ENCODE results near the gene ZCRB1.

ZCRB1 gene

DNA sequence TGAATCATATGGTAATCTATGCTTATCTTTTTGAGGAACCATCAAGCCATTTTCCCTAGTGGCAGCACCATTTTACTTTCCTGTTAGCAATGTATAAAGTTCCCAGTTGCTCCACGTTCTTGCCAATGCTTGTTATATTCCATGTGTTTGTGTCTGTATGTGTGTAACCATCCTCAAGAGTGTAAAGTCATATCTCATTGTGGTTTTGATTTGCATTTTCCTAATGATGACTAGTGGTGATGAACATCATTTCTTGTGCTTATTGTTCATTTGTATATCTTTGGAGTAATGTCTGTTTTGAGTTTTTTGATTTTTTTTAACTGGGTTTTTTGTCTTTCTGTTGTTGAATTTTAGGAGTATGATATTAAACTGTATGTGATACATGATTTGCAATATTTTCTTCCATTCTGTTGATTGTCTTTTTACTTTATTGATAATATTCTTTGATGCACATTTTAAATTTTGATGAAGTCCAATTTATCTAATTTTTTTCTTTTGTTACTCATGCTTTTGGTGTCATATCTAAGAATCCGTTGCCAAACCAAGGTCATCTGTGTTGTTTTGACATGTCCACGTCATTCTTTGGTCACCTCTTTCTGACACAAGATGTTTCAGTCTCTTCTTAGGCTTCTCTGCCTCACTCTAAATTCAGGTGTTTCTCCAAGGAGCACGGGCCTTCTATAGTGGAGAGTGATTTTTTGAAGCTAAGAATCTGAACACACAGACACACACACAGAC lies 36.2 kb upstream of the ZCRB1 start:
- TF ChIP-seq, protein P1, sequence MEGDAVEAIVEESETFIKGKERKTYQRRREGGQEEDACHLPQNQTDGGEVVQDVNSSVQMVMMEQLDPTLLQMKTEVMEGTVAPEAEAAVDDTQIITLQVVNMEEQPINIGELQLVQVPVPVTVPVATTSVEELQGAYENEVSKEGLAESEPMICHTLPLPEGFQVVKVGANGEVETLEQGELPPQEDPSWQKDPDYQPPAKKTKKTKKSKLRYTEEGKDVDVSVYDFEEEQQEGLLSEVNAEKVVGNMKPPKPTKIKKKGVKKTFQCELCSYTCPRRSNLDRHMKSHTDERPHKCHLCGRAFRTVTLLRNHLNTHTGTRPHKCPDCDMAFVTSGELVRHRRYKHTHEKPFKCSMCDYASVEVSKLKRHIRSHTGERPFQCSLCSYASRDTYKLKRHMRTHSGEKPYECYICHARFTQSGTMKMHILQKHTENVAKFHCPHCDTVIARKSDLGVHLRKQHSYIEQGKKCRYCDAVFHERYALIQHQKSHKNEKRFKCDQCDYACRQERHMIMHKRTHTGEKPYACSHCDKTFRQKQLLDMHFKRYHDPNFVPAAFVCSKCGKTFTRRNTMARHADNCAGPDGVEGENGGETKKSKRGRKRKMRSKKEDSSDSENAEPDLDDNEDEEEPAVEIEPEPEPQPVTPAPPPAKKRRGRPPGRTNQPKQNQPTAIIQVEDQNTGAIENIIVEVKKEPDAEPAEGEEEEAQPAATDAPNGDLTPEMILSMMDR (IDR thresholded peaks at IDR 0.05): no peak

DNA sequence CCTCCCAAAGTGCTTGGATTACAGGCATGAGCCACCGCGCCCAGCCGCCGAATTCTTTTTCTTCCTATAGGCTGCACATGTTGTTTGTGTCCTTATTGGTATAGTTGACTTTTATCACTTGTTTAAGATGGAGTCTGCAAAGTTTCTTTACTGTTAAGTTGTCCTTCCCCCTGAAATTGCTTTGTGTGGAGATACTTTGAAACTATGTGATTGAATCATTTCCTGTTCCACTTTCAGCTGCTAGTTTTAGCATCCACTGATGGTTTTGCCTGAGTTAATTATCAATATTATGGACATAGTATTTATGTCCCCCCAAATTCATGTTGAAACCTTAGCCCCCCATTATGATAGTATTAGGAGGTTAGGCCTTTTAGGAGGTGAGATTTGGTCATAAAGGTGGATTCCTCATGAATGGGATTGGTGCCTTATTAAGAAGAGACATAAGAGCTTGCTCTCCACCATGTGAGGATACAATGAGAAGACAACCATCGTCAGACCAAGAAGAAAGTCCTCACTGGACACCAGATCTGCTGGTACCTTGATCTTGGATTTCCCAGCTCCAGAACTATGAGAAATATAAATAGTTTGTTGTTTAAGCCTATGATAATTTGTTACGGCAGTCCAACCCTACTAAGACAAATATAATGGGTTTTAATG lies 35.0 kb upstream of the ZCRB1 start:
- TF ChIP-seq, protein P1 (IDR thresholded peaks at IDR 0.05): no peak

DNA sequence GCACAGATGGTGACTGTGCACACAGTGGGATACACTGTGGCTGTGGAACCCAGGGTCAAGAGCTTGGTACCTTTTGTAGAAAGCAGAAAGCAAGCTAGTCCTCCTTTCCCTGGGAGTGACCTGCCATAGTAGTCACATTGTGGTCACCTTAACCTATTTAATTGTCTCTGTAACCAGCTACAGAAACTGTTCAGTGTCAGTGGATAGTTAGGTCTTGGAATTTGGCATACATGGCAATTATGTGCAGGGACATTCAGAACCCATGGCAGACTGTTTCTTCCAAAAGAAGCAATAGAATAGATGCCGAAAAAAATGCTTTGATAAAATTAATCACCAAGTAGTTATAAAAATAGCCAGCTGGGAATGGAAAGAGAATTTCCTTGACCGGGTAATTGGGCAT lies 30.4 kb upstream of the ZCRB1 start:
- TF ChIP-seq, protein P1 (IDR thresholded peaks at IDR 0.05): no peak

DNA sequence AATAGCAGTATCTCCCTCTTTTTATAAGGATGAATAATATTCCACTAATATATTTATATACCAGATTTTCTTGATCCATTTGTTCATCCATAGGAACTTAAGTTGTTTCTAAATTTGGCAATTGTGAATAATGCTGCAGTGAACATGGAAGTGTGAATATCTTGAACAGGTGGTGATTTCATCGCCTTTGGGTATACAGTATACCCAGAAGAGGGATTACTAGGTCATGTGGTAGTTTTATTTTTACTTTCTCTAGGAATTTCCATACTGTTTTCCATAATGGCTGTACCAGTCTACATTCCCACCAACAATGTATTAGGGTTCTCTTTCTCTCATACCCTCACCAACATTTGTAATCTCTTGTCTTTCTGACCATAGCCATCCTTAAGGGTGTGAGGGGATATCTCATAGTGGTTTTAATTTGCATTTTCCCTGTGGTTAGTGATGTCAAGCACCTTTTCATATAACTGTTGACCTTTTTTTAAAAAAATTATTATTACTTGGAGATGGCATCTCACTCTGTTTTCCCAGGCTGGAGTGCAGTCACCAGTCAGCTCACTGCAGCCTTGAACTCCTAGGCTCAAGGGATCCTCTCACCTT lies 20.6 kb upstream of the ZCRB1 start:
- TF ChIP-seq, protein P1 (IDR thresholded peaks at IDR 0.05): no peak

DNA sequence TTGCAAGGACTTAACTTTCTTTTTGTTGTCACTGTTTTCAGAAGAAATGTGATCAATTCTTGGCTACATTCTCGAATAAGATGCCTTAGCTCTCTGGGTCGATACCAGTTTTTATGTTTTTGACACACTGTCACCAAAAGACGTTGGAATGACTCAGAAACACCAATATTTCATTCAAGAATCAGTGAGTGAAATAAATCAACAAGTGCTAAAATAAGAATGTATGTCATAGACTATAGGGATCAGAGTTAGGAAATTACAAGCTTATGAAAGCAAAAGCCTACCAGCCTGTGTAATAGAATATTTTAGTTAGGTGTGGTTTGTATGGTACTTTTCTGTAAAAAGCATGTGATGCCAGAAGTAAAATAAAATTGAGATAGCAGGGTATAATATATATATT lies 17.8 kb upstream of the ZCRB1 start:
- TF ChIP-seq, protein P1 (IDR thresholded peaks at IDR 0.05): no peak

DNA sequence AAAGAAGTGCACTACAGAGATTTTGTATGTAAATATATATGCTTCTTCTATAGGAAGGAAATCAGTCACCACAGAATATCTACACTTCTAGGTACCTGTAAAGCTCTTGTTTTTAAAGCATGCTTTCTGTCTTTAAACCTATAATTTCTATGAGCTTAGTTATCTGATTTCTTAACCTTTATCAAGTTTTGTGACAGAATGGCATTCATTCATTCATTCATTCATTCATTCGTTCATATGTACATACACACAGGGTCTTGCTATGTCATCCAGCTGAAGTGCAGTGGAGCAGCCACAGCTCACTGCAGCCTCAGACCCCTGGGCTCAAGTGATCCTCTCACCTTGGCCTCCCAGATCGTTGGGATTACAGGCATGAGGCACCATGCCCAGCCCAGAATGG lies 16.1 kb upstream of the ZCRB1 start:
- TF ChIP-seq, protein P1 (IDR thresholded peaks at IDR 0.05): no peak

DNA sequence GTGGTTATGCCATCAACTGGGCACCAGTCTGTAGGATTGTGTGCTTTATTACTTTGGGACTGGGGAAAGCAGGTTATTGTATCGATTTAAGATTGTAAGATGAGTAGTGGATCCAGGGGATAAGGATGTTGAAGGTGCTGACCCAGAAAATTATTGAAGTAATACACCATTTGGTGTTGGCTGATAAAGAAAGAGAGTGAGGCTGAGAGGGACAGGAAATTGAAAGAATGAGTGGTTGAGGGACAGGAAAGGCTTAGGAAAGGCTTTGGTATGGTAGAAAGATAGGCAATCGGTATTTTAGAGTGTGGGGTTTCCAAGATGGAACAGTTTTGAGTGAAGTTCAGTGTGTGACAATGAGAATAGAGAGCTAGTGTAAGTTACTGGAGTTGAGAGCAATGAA lies 12.4 kb upstream of the ZCRB1 start:
- TF ChIP-seq, protein P1 (IDR thresholded peaks at IDR 0.05): no peak
